Keratinocyte (primary cell): Measurements from ENCODE around the gene MPO. TPM values are rescaled to one million over a fixed set of nuclear protein-coding genes. Genes with fewer than 3 reads are reported as not detected.
A peak's percentile ranks its signal among the peaks of the same experiment; 100 is the strongest.

Experiments
- DNase-seq: peaks from one replicate; pipeline ENCODE4 v3.0.0-alpha.2; 2011; ENCODE audit warnings: low read depth, missing footprints, low spot score
- FAIRE-seq: peaks from 2 replicates; lab custom pipeline; 2011; peaks lifted over from hg19 to GRCh38; lab: Jason Lieb, UNC
- H2AFZ ChIP-seq: 2 replicates; pipeline ENCODE4 v1.6.0; 2012; ENCODE audit warnings: low read length, control low read depth, inconsistent platforms; ENCODE audit not compliant: control insufficient read depth
- H3K27ac ChIP-seq: 2 replicates; pipeline ENCODE4 v1.5.1; 2011; ENCODE audit warnings: low read length; ENCODE audit not compliant: control insufficient read depth, insufficient read depth
- H3K27me3 ChIP-seq: 3 replicates; pipeline ENCODE4 v1.6.0; 2011; ENCODE audit warnings: low read length; ENCODE audit not compliant: control insufficient read depth, insufficient read depth; ENCODE audit errors: extremely low read depth
- H3K36me3 ChIP-seq, 2 experiments: 2 replicates in 1 of 2; 3 replicates in 1 of 2; pipeline ENCODE4 v1.5.1; 2011; ENCODE audit warnings: low read length in 2 of 2, mild to moderate bottlenecking in 1 of 2; ENCODE audit not compliant: control insufficient read depth in 2 of 2, insufficient read depth in 2 of 2; ENCODE audit errors: extremely low read depth in 1 of 2
- H3K4me1 ChIP-seq: 3 replicates; pipeline ENCODE4 v1.5.1; 2011; ENCODE audit warnings: low read length; ENCODE audit not compliant: control insufficient read depth, insufficient read depth; ENCODE audit errors: extremely low read depth
- H3K4me2 ChIP-seq: 3 replicates; pipeline ENCODE4 v1.6.0; 2011; ENCODE audit warnings: low read depth, low read length; ENCODE audit not compliant: control insufficient read depth, insufficient read depth; ENCODE audit errors: extremely low read depth
- H3K4me3 ChIP-seq, 3 experiments: fragments of 200-600 bp in 1 of 3; sonication (generic) in 1 of 3; 2 replicates in 2 of 3; 3 replicates in 1 of 3; pipeline ENCODE4 v1.5.1; 2011 to 2016; ENCODE audit warnings: low read length in 3 of 3, mild to moderate bottlenecking in 3 of 3, control low read depth in 2 of 3, inconsistent platforms in 1 of 3, low read depth in 1 of 3, mixed read lengths in 1 of 3, mixed run types in 1 of 3, moderate library complexity in 1 of 3; ENCODE audit not compliant: control insufficient read depth in 2 of 3, insufficient read depth in 2 of 3; ENCODE audit errors: extremely low read depth in 1 of 3
- H3K79me2 ChIP-seq: 2 replicates; pipeline ENCODE4 v1.6.0; 2012; ENCODE audit warnings: low read length; ENCODE audit not compliant: control insufficient read depth, insufficient read depth
- H3K9ac ChIP-seq: 3 replicates; pipeline ENCODE4 v1.6.0; 2011; ENCODE audit warnings: low read length; ENCODE audit not compliant: control insufficient read depth, insufficient read depth; ENCODE audit errors: extremely low read depth
- H3K9me1 ChIP-seq: 3 replicates; pipeline ENCODE4 v1.6.0; 2011; ENCODE audit warnings: low read length; ENCODE audit not compliant: control insufficient read depth, insufficient read depth; ENCODE audit errors: extremely low read depth
- H3K9me3 ChIP-seq: 2 replicates; pipeline ENCODE4 v1.5.1; 2012; ENCODE audit warnings: low read depth, low read length; ENCODE audit not compliant: control insufficient read depth
- H4K20me1 ChIP-seq: 3 replicates; pipeline ENCODE4 v1.6.0; 2011; ENCODE audit warnings: low read length; ENCODE audit not compliant: control insufficient read depth, insufficient read depth; ENCODE audit errors: extremely low read depth
- CTCF ChIP-seq, 3 experiments: IDR thresholded peaks in 1 of 3; conservative IDR thresholded peaks in 1 of 3; optimal IDR thresholded peaks in 1 of 3; 2 replicates in 2 of 3; 3 replicates in 1 of 3; pipeline versions ENCODE3 to v1.5.1; 2011; ENCODE audit warnings: low read length in 3 of 3, mild to moderate bottlenecking in 3 of 3, moderate library complexity in 2 of 3, control low read depth in 1 of 3, inconsistent platforms in 1 of 3; ENCODE audit not compliant: insufficient read depth in 2 of 3; ENCODE audit errors: extremely low read depth in 1 of 3
- EZH2 ChIP-seq: IDR thresholded peaks from one replicate; pipeline ENCODE4 v1.6.1; 2012; ENCODE audit warnings: inconsistent platforms, mild to moderate bottlenecking, low read length, moderate library complexity
- dilution Hi-C: fragments of 300-500 bp; cut with MboI; formaldehyde crosslinking; loops from one replicate; pipeline ENCODE4 v1.7.0; 2020; ENCODE audit warnings: low sequenced_read_pairs; ENCODE audit not compliant: extremely low pct_ligation_motif_present
- polyA plus RNA-seq, 5 experiments: library from polyadenylated mRNA; depleted of rRNA in 3 of 5; stranded (reverse) in 3 of 5; stranded (forward) in 1 of 5; unstranded in 1 of 5; fragments of >200 nt; gene quantifications; 1 replicate in 1 of 5; 2 replicates in 3 of 5; 3 replicates in 1 of 5; pipeline versions ENCODE4 v1.2.1 to v1.2.3, GENCODE V29; 2011 to 2012; ENCODE audit warnings: missing spikeins in 2 of 5, low read depth in 1 of 5, low replicate concordance in 1 of 5

MPO gene
- polyA plus RNA-seq, 1 donor (not counting 4 experiments of a cell fraction or from before 2014, with no cell fraction given): not detected

GRCh38 chr17:58254803-58255202, 25.9 kb downstream of the MPO start:
- dilution Hi-C loops: no loop called here
- no peak for FAIRE-seq
- H3K27me3 ChIP-seq: peaks cover 18% of the 10 kb centered on the region

DNA sequence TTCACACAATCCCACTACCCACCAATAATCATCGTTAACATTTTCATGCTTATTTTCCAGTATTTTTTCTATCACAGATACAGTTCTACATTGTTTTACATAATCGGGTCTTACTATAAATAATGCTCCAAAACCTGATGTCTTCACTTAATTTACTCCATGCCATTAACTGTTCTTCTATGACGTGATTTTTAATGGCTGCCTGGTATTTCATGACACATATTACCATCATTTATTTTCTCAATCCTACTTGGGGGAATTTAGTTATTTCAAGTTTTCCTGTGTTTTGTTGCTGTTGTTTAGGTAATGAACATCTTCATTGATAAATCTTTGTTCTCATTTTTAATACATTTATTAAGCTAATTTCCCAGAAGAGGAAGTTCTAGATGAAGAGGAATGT, 27.7 kb downstream of the MPO start:
- H3K4me2 ChIP-seq: no peak overlapping the region
- no peak for TF ChIP-seq CTCF (optimal IDR thresholded peaks at IDR 0.05 in 1 of 3, IDR thresholded peaks at IDR 0.05 in 1 of 3, conservative IDR thresholded peaks at IDR 0.05 in 1 of 3; ENCODE audit: extremely low read depth in 1 of 3, insufficient read depth in 2 of 3, low read length in 3 of 3)
- no peak for TF ChIP-seq EZH2
- H3K27ac ChIP-seq: no peak overlapping the region
- FAIRE-seq (no peak), DNase-seq (no peak)
- H3K27me3 ChIP-seq: peaks cover 32% of the 10 kb centered on the region
- no peak overlapping the region for H3K9ac ChIP-seq
- no peak overlapping the region for H2AFZ ChIP-seq
- no peaks in the 10 kb centered on the region for H3K9me3 ChIP-seq
- no peaks in the 10 kb centered on the region for H3K9me1 ChIP-seq
- no peaks in the 10 kb centered on the region for H3K79me2 ChIP-seq
- no peaks in the 10 kb centered on the region for H3K36me3 ChIP-seq
- H4K20me1 ChIP-seq: no peaks in the 10 kb centered on the region
- H3K4me3 ChIP-seq: no peak overlapping the region
- dilution Hi-C loops: no loop called here
- peaks cover 5% of the 10 kb centered on the region for H3K4me1 ChIP-seq

More at GRCh38 chr17:58254803-58255202, 25.9 kb downstream of the MPO start:
- DNase-seq: no peak
- Histone ChIP-seq H3K4me2 (no peak overlapping the region), H3K9me3 (no peaks in the 10 kb centered on the region), H3K79me2 (no peaks in the 10 kb centered on the region), H2AFZ (no peak overlapping the region), H4K20me1 (no peaks in the 10 kb centered on the region), H3K4me1 (no peaks in the 10 kb centered on the region), H3K4me3 (no peak overlapping the region), H3K27ac (no peak overlapping the region), H3K36me3 (no peaks in the 10 kb centered on the region), H3K9me1 (no peaks in the 10 kb centered on the region), H3K9ac (no peak overlapping the region)
- TF ChIP-seq CTCF (optimal IDR thresholded peaks at IDR 0.05 in 1 of 3, IDR thresholded peaks at IDR 0.05 in 1 of 3, conservative IDR thresholded peaks at IDR 0.05 in 1 of 3; ENCODE audit: extremely low read depth in 1 of 3, insufficient read depth in 2 of 3, low read length in 3 of 3) (peak; percentile 26 to 53 (median 46)), EZH2 (no peak)
